ENCODE measurements around the gene CD9.

DNA sequence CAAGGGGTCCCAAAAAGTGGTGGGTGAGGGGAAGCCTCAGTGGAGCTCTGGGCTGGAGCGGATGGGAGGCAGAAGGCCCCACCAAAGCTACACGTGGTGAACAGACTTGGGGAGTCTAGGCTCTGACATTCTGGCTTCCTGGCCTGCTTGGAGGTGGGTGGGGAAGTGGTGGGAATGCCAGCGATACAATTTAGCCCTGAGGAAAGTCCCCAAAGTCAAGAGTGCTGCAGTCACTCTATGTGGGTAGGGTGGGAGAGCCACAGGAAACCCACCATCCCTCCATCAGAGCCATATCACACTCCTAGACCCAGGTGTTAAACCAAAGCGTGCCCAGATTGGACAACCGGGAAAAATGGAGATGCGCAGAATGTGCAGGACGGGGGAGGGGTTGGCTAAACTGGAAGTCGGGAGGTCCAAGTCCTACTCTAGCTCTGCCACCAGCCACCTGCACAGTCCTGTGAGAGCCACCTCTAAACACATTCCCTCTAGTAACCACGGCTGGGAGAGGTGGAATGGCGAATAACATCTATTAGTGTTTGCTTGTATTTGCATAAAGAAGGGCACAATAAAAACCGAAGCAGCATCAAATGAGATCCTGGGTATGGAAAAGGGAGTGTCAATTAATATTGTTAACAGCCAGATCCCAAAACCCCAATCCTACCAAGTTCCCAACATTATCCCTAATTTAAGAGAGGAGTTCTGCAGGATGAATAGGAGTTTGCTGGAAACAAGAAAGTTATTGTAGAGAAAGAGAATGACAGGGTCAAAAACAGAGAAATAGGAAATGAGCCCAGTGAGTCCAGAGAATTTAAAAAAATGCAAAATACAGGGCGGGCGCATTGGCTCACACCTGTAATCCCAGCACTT is 14.0 kb upstream of the CD9 start:
- TF ChIP-seq, protein P1, sequence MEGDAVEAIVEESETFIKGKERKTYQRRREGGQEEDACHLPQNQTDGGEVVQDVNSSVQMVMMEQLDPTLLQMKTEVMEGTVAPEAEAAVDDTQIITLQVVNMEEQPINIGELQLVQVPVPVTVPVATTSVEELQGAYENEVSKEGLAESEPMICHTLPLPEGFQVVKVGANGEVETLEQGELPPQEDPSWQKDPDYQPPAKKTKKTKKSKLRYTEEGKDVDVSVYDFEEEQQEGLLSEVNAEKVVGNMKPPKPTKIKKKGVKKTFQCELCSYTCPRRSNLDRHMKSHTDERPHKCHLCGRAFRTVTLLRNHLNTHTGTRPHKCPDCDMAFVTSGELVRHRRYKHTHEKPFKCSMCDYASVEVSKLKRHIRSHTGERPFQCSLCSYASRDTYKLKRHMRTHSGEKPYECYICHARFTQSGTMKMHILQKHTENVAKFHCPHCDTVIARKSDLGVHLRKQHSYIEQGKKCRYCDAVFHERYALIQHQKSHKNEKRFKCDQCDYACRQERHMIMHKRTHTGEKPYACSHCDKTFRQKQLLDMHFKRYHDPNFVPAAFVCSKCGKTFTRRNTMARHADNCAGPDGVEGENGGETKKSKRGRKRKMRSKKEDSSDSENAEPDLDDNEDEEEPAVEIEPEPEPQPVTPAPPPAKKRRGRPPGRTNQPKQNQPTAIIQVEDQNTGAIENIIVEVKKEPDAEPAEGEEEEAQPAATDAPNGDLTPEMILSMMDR (IDR thresholded peaks at IDR 0.05): no peak
- no peak for TF ChIP-seq POLR2A (IDR thresholded peaks at IDR 0.05)
